ENCODE data around the gene KREMEN2. TPM values are rescaled to one million over a fixed set of nuclear protein-coding genes. Genes with fewer than 3 reads are reported as not detected.

KREMEN2 gene
- total RNA-seq, 1 experiment from 2014 or later = 8.4 TPM

- H3K4me1 ChIP-seq (replicated peaks; ENCODE audit: insufficient read depth) = peaks cover 25% of the 10 kb centered on the region
- TSS peak; percentile 43 for BruUV-seq (replicated peaks)
- no peak overlapping the region for H2AFZ ChIP-seq
- no peaks in the 10 kb centered on the region for H3K9me3 ChIP-seq (ENCODE audit: insufficient read depth, low read depth)
- no peak for TF ChIP-seq EZH2 (IDR thresholded peaks at IDR 0.05; ENCODE audit: low read depth)
- no peak overlapping the region for H3K4me2 ChIP-seq
- no peak overlapping the region for H3K27ac ChIP-seq
- H3K79me2 ChIP-seq (ENCODE audit: low read depth) = no peaks in the 10 kb centered on the region
- POLR2A ChIA-PET (ENCODE audit: unreplicated experiment) = interaction anchor here (0.5 to 2.6 kb wide), 10 partner anchors 18 to 265 kb away, joined by 3 to 41 read pairs (median 6); partner anchors contain the start of genes CLDN9, HCFC1R1, THOC6 and TNFRSF12A
- no peaks in the 10 kb centered on the region for H3K36me3 ChIP-seq (ENCODE audit: low read depth)
- no peaks in the 10 kb centered on the region for H3K27me3 ChIP-seq (ENCODE audit: insufficient read depth, low read depth)
- peak in 1 of 2 experiments; percentile 73 for DNase-seq
- H3K4me3 ChIP-seq = no peak overlapping the region
- CTCF ChIA-PET = interaction anchor here (0.7 to 1.1 kb wide), 8 partner anchors 9 to 67 kb away, joined by 3 to 7 read pairs (median 3); no protein-coding TSS in a partner anchor
- intact Hi-C loops (cut with micrococcal nuclease; ENCODE audit: unreplicated experiment) = loop anchor here (1.0 kb wide), 1 partner anchor 29 kb away; the partner anchor contains the start of gene TNFRSF12A
- no peaks in the 10 kb centered on the region; the same call in 1 of the 2 replicates for H3F3A ChIP-seq (ENCODE audit: insufficient read depth, low read depth)
- H4K20me1 ChIP-seq (ENCODE audit: insufficient read depth) = no peaks in the 10 kb centered on the region
- no peaks in the 10 kb centered on the region for H3K9me2 ChIP-seq (ENCODE audit: insufficient read depth)
These were observed 27.6 kb downstream of the KREMEN2 start for GRCh38 chr16:2991566-2992261.

GRCh38 chr16:2992383-2993081 lies 28.5 kb downstream of the KREMEN2 start:
- intact Hi-C loops (cut with micrococcal nuclease; ENCODE audit: unreplicated experiment) = no loop called here
- BruUV-seq (replicated peaks) = no TSS peak
- CTCF ChIA-PET = interaction anchor here (0.7 to 1.1 kb wide), 4 partner anchors 9 to 66 kb away, joined by 3 read pairs; no protein-coding TSS in a partner anchor

GRCh38 chr16:2996298-2996697 lies 32.2 kb downstream of the KREMEN2 start:
- Histone ChIP-seq H3K4me1 (replicated peaks; ENCODE audit: insufficient read depth) (peaks cover 15% of the 10 kb centered on the region), H3K9me3 (ENCODE audit: insufficient read depth, low read depth) (no peaks in the 10 kb centered on the region), H3K79me2 (ENCODE audit: low read depth) (no peaks in the 10 kb centered on the region), H3K36me3 (ENCODE audit: low read depth) (no peaks in the 10 kb centered on the region), H3K4me3 (no peak overlapping the region), H3K9me2 (ENCODE audit: insufficient read depth) (no peaks in the 10 kb centered on the region), H3F3A (ENCODE audit: insufficient read depth, low read depth) (no peaks in the 10 kb centered on the region; the same call in 1 of the 2 replicates), H3K27ac (no peak overlapping the region), H2AFZ (no peak overlapping the region), H4K20me1 (ENCODE audit: insufficient read depth) (no peaks in the 10 kb centered on the region), H3K4me2 (no peak overlapping the region; the same call in 1 of the 2 replicates), H3K27me3 (ENCODE audit: insufficient read depth, low read depth) (no peaks in the 10 kb centered on the region)
- POLR2A ChIA-PET (ENCODE audit: unreplicated experiment) = interaction anchor here (0.7 kb wide), 1 partner anchor 25 kb away, joined by 7 read pairs; no protein-coding TSS in a partner anchor
- BruUV-seq (replicated peaks) = no TSS peak
- DNase-seq = no peak
- intact Hi-C loops (cut with micrococcal nuclease; ENCODE audit: unreplicated experiment) = no loop called here
- TF ChIP-seq EZH2 (IDR thresholded peaks at IDR 0.05; ENCODE audit: low read depth) = no peak
- no peak for TF ChIP-seq CTCF (conservative IDR thresholded peaks at IDR 0.05)
- CTCF ChIA-PET = no interaction called here

More at GRCh38 chr16:2992383-2993081, 28.5 kb downstream of the KREMEN2 start:
- Histone ChIP-seq H3F3A (ENCODE audit: insufficient read depth, low read depth) (no peaks in the 10 kb centered on the region; the same call in 1 of the 2 replicates), H2AFZ (no peak overlapping the region), H4K20me1 (ENCODE audit: insufficient read depth) (no peaks in the 10 kb centered on the region), H3K9me3 (ENCODE audit: insufficient read depth, low read depth) (no peaks in the 10 kb centered on the region), H3K79me2 (ENCODE audit: low read depth) (no peaks in the 10 kb centered on the region), H3K36me3 (ENCODE audit: low read depth) (no peaks in the 10 kb centered on the region), H3K27me3 (ENCODE audit: insufficient read depth, low read depth) (no peaks in the 10 kb centered on the region), H3K4me1 (replicated peaks; ENCODE audit: insufficient read depth) (peaks cover 25% of the 10 kb centered on the region), H3K4me3 (no peak overlapping the region), H3K27ac (no peak overlapping the region), H3K9me2 (ENCODE audit: insufficient read depth) (no peaks in the 10 kb centered on the region), H3K4me2 (peak overlapping the region; percentile 16; the same call in 1 of the 2 replicates)
- POLR2A ChIA-PET (ENCODE audit: unreplicated experiment) = interaction anchor here (0.6 to 2.6 kb wide), 4 partner anchors 18 to 136 kb away, joined by 3 to 41 read pairs (median 8); partner anchors contain the start of genes TNFRSF12A and ZNF205
- TF ChIP-seq EZH2 (IDR thresholded peaks at IDR 0.05; ENCODE audit: low read depth) (no peak), CTCF (conservative IDR thresholded peaks at IDR 0.05) (no peak)
- DNase-seq = peak; percentile 67 to 92

Measured in PC-9 (cell line).